Heart right ventricle (tissue), 16 donors: ENCODE data around the gene TBC1D9. TPM values are rescaled to one million over a fixed set of nuclear protein-coding genes. Genes with fewer than 3 reads are reported as not detected.
A peak's percentile ranks its signal among the peaks of the same experiment; 100 is the strongest.

Experiments
- ATAC-seq, 8 donors: fragments of 200-7000 bp; cut with Tn5 transposase; one replicate each; pipeline ENCODE4 v1.9.1; 2020; ENCODE audit warnings: mild to moderate bottlenecking in 8 of 8, moderate library complexity in 8 of 8, moderate number of reproducible peaks in 1 of 8
- DNase-seq, 2 donors: peaks; one replicate each; pipeline ENCODE4 v3.0.0-alpha.2; 2020
- H3K27ac ChIP-seq, 10 donors: fragments of 200-600 bp; sonication (generic) in 2 of 10; one replicate each; pipeline versions ENCODE4 v1.5.0 to v1.8.0; 2020 to 2022; ENCODE audit warnings: mild to moderate bottlenecking in 3 of 10
- H3K27me3 ChIP-seq, 7 donors: fragments of 200-600 bp; one replicate each; pipeline ENCODE4 v1.8.0; 2021 to 2022; ENCODE audit warnings: mild to moderate bottlenecking in 2 of 7
- H3K36me3 ChIP-seq, 9 donors: fragments of 200-600 bp; sonication (generic) in 1 of 9; one replicate each; pipeline versions ENCODE4 v1.5.0 to v1.8.0; 2020 to 2022; ENCODE audit warnings: mild to moderate bottlenecking in 2 of 9
- H3K4me1 ChIP-seq, 9 donors: fragments of 200-600 bp; sonication (generic) in 1 of 9; one replicate each; pipeline versions ENCODE4 v1.5.0 to v1.8.0; 2020 to 2022; ENCODE audit warnings: mild to moderate bottlenecking in 4 of 9
- H3K4me3 ChIP-seq, 10 donors: fragments of 200-600 bp; sonication (generic) in 2 of 10; one replicate each; pipeline versions ENCODE4 v1.5.0 to v1.8.0; 2020 to 2022; ENCODE audit warnings: mild to moderate bottlenecking in 7 of 10, moderate library complexity in 2 of 10
- H3K9me3 ChIP-seq, 11 donors: fragments of 200-600 bp in 10 of 11; sonication (generic) in 2 of 11; one replicate each; pipeline versions ENCODE4 v1.5.0 to v1.8.0; 2013 to 2022; ENCODE audit warnings: mild to moderate bottlenecking in 2 of 11, control low read depth in 1 of 11, moderate library complexity in 1 of 11
- CTCF ChIP-seq, 9 donors: fragments of 200-600 bp; sonication (generic) in 2 of 9; IDR thresholded peaks; one replicate each; pipeline versions ENCODE4 v1.5.0 to v1.8.0; 2021 to 2022; ENCODE audit warnings: antibody characterized with exemption in 9 of 9, mild to moderate bottlenecking in 5 of 9, moderate library complexity in 1 of 9
- WGBS, 2 donors: extraction: QIAGEN DNeasy Blood & Tissue Kit; methylation state at CpG; one replicate each; pipeline ENCODE4 v1.1.7; 2013; ENCODE audit warnings: inconsistent platforms in 1 of 2; 5-methylcytosine and 5-hydroxymethylcytosine counted together
- intact Hi-C, 10 donors: fragments of 100-400 bp; cut with DNase I; formaldehyde crosslinking; loops; one replicate each; pipeline versions ENCODE4 v1.11.1 to v1.14.2; 2022
- polyA plus RNA-seq, 2 donors: library from polyadenylated mRNA; stranded (reverse); fragments of 200-250 nt; gene quantifications; one replicate each; pipeline ENCODE4 v1.2.3, GENCODE V29; 2013
- total RNA-seq, 10 donors: library from RNA; stranded (reverse); fragmentation: NEBNext Ultra II Directional in 3 of 10; extraction: Animal tissue kit (Norgen Biotek cat#: 25700) in 3 of 10; gene quantifications; one replicate each; pipeline versions ENCODE4 v1.2.1 to v1.2.4, GENCODE V29; 2021 to 2023
- donor health status: Arrhythmogenic right ventricular cardiomyopathy.
- donor health status: ischemic (EF 13 %, LVEDD 7.1; RV severe dilation, severe dysfunction).
- donor health status: healthy with polysubstance abuse.
- donor health status: DM: no; HTN: yes; CAD: no.
- donor health status: DM: no; HTN: no; CAD: no.
- donor health status: ischemic (EF 25% LVEDD 6.9; RV normal size, moderate dysfunction).
- donor health status: ischemic (EF 25% LVEDD 5.7; RV mildly dilated, moderate dysfunction).
- donor health status: healthy.
- donor health status: DM: yes; HTN: yes; CAD: no.
- donor health status: Ischemic cardiomyopathy.
- donor health status: ischemic (EF 35%, LVEDD 5.7; RV mildly dilated, moderate dysfunction).
- donor health status: nonischemic (EF 11% LVEDD 7.7; RV severe dilation, severe dysfunction).
- donor health status: DM: yes; HTN: yes; CAD: no.
- donor health status: PGD.
- donor health status: ischemic (EF 29% LVEDD 5.4; RV normal size, mild dysfunction).
- donor health status: nonischemic (EF 23%, LVEDD 6.1; RV moderate dilation, normal function).

TBC1D9 gene
- total and polyA plus RNA-seq, 12 donors, result 4.4 to 20.3 (median 14.4) TPM

DNA sequence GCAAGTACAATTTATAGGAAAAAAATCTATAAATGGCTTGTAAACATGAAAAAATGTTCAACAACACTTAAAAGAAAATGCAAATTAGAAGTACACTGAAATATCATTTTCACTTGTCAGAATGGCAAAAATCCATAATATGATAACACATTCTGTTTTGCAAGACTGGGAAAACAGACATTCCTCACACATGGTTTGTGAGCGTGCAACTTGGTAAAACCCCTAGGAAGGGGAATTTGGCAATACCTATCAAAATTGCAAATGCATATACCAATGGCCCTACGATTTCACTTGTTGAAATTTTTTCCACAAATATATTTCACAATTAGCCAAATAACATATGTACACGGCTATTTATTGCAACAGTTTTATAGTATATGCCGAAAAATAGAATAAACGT is 31.4 kb downstream of the TBC1D9 start:
- Histone ChIP-seq H3K4me1 (peaks cover 0 to 72% (median 58%) of the 10 kb centered on the region in 9 donors), H3K27me3 (no peaks in the 10 kb centered on the region), H3K9me3 (no peaks in the 10 kb centered on the region), H3K4me3 (no peak overlapping the region), H3K27ac (no peak overlapping the region), H3K36me3 (no peaks in the 10 kb centered on the region)
- WGBS, 2 donors, result 93 to 95% methylated on average over 5 of the region's 5 CpGs
- TF ChIP-seq CTCF (IDR thresholded peaks at IDR 0.05), result no peak
- ATAC-seq (no peak), DNase-seq (no peak)
- intact Hi-C loops, result no loop called here

DNA sequence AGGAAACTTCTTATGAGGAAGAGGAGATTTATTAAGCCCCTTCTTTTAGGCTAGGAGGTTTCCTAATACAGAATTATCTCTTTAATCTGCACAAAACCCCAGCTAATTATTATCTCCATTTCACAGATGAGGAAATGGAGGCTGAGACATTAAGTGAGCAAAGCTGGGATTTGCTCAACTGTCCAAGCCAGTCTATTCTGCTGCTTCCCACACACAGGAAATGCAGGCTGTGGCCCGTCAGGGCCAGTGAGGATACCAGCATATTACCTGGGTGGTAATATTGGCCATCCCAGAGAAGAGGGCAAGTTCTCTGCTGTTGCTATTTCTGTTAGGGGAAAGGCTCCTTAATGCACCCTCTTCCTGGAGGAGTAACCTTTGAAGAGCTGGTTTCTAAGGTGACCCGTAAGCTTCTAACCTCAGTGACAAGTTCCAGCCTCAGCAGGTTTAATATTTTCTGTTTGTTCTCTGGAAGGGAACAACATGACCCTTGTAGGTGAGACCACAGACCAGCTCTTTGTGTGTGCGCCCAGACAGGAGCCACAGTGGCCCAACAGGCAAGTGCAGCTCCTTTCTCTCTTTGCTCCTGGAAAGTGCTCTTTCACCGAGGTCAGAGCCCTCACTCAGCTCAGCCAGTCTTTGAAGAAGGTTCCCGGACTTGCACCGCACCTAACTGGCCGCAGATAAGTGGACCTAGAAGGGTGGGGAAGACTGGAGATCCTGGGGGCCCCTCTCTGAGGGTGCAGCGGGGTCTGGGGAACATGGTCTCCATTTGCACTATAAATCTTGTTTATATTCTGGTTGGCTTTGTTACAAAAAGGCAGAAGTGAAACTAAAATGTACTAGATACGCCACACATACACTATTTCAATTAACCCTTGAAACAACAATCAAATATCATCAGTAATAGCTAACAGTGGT is 35.5 kb downstream of the TBC1D9 start:
- DNase-seq (no peak), ATAC-seq (peak in 3 of 8 donors; percentile 12 to 32 (median 23))
- Histone ChIP-seq H3K36me3 (peaks cover 0 to 3% (median 0%) of the 10 kb centered on the region in 9 donors), H3K4me3 (peak overlapping the region in 4 of 10 donors; percentile 3 to 25 (median 21)), H3K27ac (peak overlapping the region in 2 of 10 donors; percentile 17 to 80), H3K27me3 (no peaks in the 10 kb centered on the region), H3K4me1 (peaks cover 0 to 69% (median 46%) of the 10 kb centered on the region in 9 donors), H3K9me3 (no peaks in the 10 kb centered on the region)
- TF ChIP-seq CTCF (IDR thresholded peaks at IDR 0.05), result no peak
- 53 to 63% methylated on average over 9 of the region's 9 CpGs for WGBS, 2 donors
- intact Hi-C loops, result no loop called here

- Histone ChIP-seq H3K9me3 (no peaks in the 10 kb centered on the region), H3K4me3 (no peak overlapping the region), H3K27me3 (no peaks in the 10 kb centered on the region), H3K4me1 (peaks cover 0 to 71% (median 51%) of the 10 kb centered on the region in 9 donors), H3K27ac (peak overlapping the region in 2 of 10 donors; percentile 6 to 80), H3K36me3 (peaks cover 0 to 4% (median 0%) of the 10 kb centered on the region in 9 donors)
- no peak for TF ChIP-seq CTCF (IDR thresholded peaks at IDR 0.05)
- intact Hi-C loops, result no loop called here
- ATAC-seq (no peak), DNase-seq (no peak)
- 92 to 95% methylated on average over 2 of the region's 2 CpGs for WGBS, 2 donors
Observed at GRCh38 chr4:140719686-140720085, 36.5 kb downstream of the TBC1D9 start.

DNA sequence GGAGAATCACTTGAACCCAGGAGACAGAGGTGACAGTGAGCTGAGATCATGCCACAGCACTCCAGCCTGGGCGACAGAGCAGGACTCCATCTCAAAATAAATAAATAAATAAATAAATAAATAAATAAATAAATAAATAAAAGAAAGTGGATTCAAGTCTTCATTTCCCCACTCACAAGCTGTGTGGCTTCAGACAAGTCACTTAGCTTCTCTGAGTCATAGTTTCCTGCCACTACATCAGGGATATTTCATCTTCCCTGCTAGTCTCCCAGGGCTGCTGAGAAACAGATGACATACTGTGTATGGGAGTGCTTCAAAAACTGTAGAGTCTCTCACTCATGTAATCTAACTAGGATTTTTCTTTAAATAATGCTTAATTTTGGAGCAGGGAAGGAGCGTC is 37.2 kb downstream of the TBC1D9 start:
- H3K9me3 ChIP-seq, result no peaks in the 10 kb centered on the region
- DNase-seq (no peak), ATAC-seq (peak in 2 of 8 donors; percentile 43 to 61)
- no peak for TF ChIP-seq CTCF (IDR thresholded peaks at IDR 0.05)
- H3K4me3 ChIP-seq, result no peak overlapping the region
- H3K36me3 ChIP-seq, result peaks cover 0 to 4% (median 0%) of the 10 kb centered on the region in 9 donors
- peaks cover 0 to 71% (median 53%) of the 10 kb centered on the region in 9 donors for H3K4me1 ChIP-seq
- 79 to 81% methylated on average over 2 of the region's 2 CpGs for WGBS, 2 donors
- H3K27ac ChIP-seq, result peak overlapping the region in 1 of 10 donors; percentile 78
- intact Hi-C loops, result no loop called here
- no peaks in the 10 kb centered on the region for H3K27me3 ChIP-seq
